Testis (tissue), 3 donors: ENCODE results near the gene LCE3E. TPM values are rescaled to one million over a fixed set of nuclear protein-coding genes. Genes with fewer than 3 reads are reported as not detected.
"Not testable (repeated sequence)": the region's sequence is repeated elsewhere in the genome, so short reads cannot be mapped to it uniquely, and the experiment has no call there.

Experiments
- DNase-seq: peaks from one replicate; pipeline ENCODE4 v3.0.0-alpha.2; 2019
- H3K27ac ChIP-seq, 2 donors: fragments of 200-600 bp; sonication (generic); one replicate each; pipeline ENCODE4 v1.5.1; 2019
- H3K27me3 ChIP-seq: fragments of 200-600 bp; sonication (generic); one replicate; pipeline ENCODE4 v1.5.1; 2019
- H3K36me3 ChIP-seq: fragments of 200-600 bp; sonication (generic); one replicate; pipeline ENCODE4 v1.5.1; 2017; ENCODE audit warnings: low read depth; ENCODE audit errors: missing control alignments
- H3K4me1 ChIP-seq: fragments of 200-600 bp; sonication (generic); one replicate; pipeline ENCODE4 v1.5.1; 2019
- H3K4me3 ChIP-seq, 2 donors: fragments of 200-600 bp; sonication (generic); one replicate each; pipeline ENCODE4 v1.5.1; 2017 to 2019
- H3K9me3 ChIP-seq: fragments of 200-600 bp; sonication (generic); one replicate; pipeline ENCODE4 v1.5.1; 2017
- CTCF ChIP-seq, 3 experiments: fragments of 450-650 bp in 2 of 3; fragments of 200-600 bp in 1 of 3; sonication (generic) in 1 of 3; IDR thresholded peaks; one replicate each; pipeline ENCODE4 v1.5.1; 2016 to 2019; ENCODE audit warnings: antibody characterized with exemption in 3 of 3, mild to moderate bottlenecking in 2 of 3, moderate library complexity in 1 of 3
- POLR2A ChIP-seq: fragments of 450-650 bp; IDR thresholded peaks from one replicate; pipeline ENCODE4 v1.6.1; 2017; ENCODE audit warnings: antibody characterized with exemption, mild to moderate bottlenecking, moderate library complexity
- WGBS, 2 donors: methylation state at CpG; one replicate each; pipeline ENCODE4 v1.1.5; 2018; 5-methylcytosine and 5-hydroxymethylcytosine counted together
- intact Hi-C: fragments of 100-400 bp; cut with DNase I; formaldehyde crosslinking; loops from one replicate; pipeline ENCODE4 v1.15.1; 2023; ENCODE audit warnings: low total_unique reads
- polyA plus RNA-seq: library from polyadenylated mRNA; stranded (reverse); fragments of 350-450 nt; fragmentation: Illumina TruSeq; extraction: RNeasy Lipid Tissue Mini Kit (QIAGEN cat#74804); gene quantifications from one replicate; pipeline ENCODE4 v1.2.3, GENCODE V29; 2014; ENCODE audit warnings: low read depth, low replicate concordance; ENCODE audit not compliant: insufficient read depth
- total RNA-seq, 2 donors: library from RNA; depleted of rRNA; stranded (reverse); fragments of >200 nt; gene quantifications; one replicate each; pipeline ENCODE4 v1.2.3, GENCODE V29; 2016

LCE3E gene
- total and polyA plus RNA-seq, 3 donors from 2014 or later, result not detected

GRCh38 chr1:152565535-152566215, 905 bp downstream of the LCE3E start:
- H3K4me3 ChIP-seq, result no peak overlapping the region
- H3K27ac ChIP-seq, result no peak overlapping the region
- H3K27me3 ChIP-seq, result no peaks in the 10 kb centered on the region
- H3K4me1 ChIP-seq, result no peaks in the 10 kb centered on the region
- no peaks in the 10 kb centered on the region for H3K36me3 ChIP-seq
- TF ChIP-seq CTCF (IDR thresholded peaks at IDR 0.05) (no peak), POLR2A (no peak)
- no peak for DNase-seq
- WGBS, 2 donors, result 66 to 84% methylated on average over 4 to 14 of the region's 14 CpGs
- intact Hi-C loops, result no loop called here
- H3K9me3 ChIP-seq, result no peaks in the 10 kb centered on the region

GRCh38 chr1:152565115-152565514, 1.5 kb downstream of the LCE3E start:
- no peak overlapping the region for H3K27ac ChIP-seq
- 77 to 79% methylated on average over 2 of the region's 2 CpGs for WGBS, 2 donors
- H3K4me3 ChIP-seq, result no peak overlapping the region
- H3K36me3 ChIP-seq, result no peaks in the 10 kb centered on the region
- intact Hi-C loops, result no loop called here
- TF ChIP-seq CTCF (IDR thresholded peaks at IDR 0.05), result no peak
- TF ChIP-seq POLR2A, result no peak
- H3K27me3 ChIP-seq, result no peaks in the 10 kb centered on the region
- no peak for DNase-seq
- H3K4me1 ChIP-seq, result no peaks in the 10 kb centered on the region
- H3K9me3 ChIP-seq, result no peaks in the 10 kb centered on the region

GRCh38 chr1:152548358-152548757, 18.2 kb downstream of the LCE3E start:
- WGBS, 2 donors, result 100% methylated on average over 1 of the region's 1 CpG; no CpG with 5 or more reads in 1 of the 2 donors
- H3K9me3 ChIP-seq, intact Hi-C loops, H3K27me3 ChIP-seq, H3K4me1 ChIP-seq, H3K36me3 ChIP-seq, DNase-seq, H3K4me3 ChIP-seq, H3K27ac ChIP-seq: not testable (repeated sequence)

GRCh38 chr1:152546704-152547103, 19.9 kb downstream of the LCE3E start:
- TF ChIP-seq CTCF (IDR thresholded peaks at IDR 0.05) (no peak), POLR2A (no peak)
- intact Hi-C loops, result no loop called here
- no peaks in the 10 kb centered on the region for H3K4me1 ChIP-seq
- DNase-seq, result no peak
- no peaks in the 10 kb centered on the region for H3K36me3 ChIP-seq
- 65 to 100% methylated on average over 1 of the region's 1 CpG for WGBS, 2 donors
- H3K4me3 ChIP-seq, result no peak overlapping the region
- no peak overlapping the region for H3K27ac ChIP-seq
- H3K9me3 ChIP-seq, result no peaks in the 10 kb centered on the region
- no peaks in the 10 kb centered on the region for H3K27me3 ChIP-seq

- no peak overlapping the region for H3K4me3 ChIP-seq
- H3K36me3 ChIP-seq, result no peaks in the 10 kb centered on the region
- H3K4me1 ChIP-seq, result no peaks in the 10 kb centered on the region
- intact Hi-C loops, result no loop called here
- no peaks in the 10 kb centered on the region for H3K9me3 ChIP-seq
- DNase-seq, result no peak
- TF ChIP-seq CTCF (IDR thresholded peaks at IDR 0.05), result peak in 1 of 3 experiments; percentile 13
- no peak for TF ChIP-seq POLR2A
- no peak overlapping the region for H3K27ac ChIP-seq
- 42 to 50% methylated on average over 4 of the region's 4 CpGs for WGBS, 2 donors
- H3K27me3 ChIP-seq, result no peaks in the 10 kb centered on the region
These were observed 22.8 kb downstream of the LCE3E start for GRCh38 chr1:152543820-152544219.
